Germinal center (tissue), 1 donor: ENCODE measurements around the gene REEP6.

Experiments
- DNase-seq: peaks from one replicate; pipeline ENCODE4 v3.0.0; 2012; ENCODE audit warnings: mixed read lengths, low spot score

REEP6 gene

DNA sequence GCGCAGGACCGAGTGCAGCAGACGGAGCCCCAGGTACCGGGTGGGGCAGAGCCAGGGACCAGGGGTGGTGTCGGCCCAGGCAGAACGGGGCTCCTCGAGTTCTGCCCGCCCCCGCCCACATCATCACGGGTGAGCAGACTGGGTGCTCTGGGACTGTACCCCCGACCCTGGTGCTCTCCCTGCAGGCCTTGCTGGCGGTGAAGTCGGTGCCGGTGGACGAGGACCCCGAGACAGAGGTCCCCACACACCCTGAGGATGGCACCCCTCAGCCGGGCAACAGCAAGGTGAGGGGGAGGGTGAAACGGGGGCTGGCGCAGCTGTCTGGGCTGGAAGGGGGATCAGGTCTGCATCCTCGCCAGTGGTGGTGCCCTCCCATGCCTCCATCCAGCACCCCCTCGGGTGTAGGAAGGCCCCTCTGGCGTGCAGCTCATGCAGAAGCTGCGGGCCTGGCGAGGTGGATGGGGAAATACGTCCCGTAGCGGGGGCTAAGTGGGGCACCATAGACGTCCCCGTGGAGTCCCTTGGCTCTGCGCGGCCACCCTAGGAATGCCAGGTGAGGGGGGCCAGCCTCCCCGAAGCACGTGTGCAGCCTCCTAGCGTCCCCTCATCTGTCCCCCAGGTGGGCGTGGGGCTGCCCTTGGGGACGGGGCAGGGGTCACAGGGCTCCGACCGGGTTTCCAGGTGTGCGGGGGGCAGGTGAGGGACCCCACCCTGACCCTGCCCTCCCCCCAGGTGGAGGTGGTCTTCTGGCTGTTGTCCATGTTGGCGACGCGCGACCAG, 34.7 kb upstream of the REEP6 start:
- no peak for DNase-seq

DNA sequence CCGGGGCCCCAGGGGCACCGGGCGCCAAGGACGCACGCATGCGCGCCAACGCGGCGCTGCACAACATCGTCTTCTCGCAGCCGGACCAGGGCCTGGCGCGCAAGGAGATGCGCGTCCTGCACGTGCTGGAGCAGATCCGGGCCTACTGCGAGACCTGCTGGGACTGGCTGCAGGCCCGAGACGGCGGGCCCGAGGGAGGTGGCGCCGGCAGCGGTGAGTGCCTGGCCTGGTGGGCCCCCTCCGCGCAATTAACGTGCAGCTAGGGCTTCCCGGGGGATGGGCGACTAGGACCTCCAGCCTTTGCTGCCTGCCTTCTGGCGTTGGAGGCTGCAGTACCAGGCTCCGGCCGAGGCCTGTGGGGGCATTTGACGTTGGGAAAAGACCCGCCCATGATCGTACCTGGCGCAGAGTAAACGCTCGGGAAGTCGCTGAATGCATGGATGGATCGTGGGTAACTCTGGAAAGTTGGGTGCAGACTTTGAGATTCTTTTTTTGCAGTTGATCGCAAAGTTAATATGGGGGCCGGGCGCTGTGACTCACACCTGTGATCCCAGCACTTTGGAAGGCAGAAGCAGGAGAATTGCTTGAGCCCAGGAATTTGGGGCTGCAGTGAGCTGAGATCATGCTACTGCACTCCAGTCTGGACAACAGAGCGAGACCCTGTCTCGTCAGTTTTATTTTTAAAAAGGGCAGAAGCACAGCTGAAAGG, 33.8 kb upstream of the REEP6 start:
- DNase-seq = no peak

DNA sequence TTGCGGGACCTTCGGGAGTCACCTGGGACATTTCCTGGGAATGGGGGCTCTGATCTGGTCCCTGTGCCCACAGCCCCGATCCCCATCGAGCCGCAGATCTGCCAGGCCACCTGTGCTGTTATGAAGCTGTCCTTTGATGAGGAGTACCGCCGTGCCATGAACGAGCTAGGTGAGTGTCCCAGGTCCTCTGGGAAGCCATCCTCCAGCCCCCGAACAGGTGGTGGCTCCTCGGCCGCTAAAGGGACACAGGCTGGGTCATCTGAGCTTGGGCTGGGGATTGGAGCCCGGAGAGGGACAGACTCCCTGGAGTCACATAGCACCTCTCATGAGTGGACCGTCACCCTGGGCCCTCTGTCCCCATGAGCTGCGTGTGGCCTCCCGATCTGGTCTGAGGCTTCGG, 33.1 kb upstream of the REEP6 start:
- DNase-seq = no peak

DNA sequence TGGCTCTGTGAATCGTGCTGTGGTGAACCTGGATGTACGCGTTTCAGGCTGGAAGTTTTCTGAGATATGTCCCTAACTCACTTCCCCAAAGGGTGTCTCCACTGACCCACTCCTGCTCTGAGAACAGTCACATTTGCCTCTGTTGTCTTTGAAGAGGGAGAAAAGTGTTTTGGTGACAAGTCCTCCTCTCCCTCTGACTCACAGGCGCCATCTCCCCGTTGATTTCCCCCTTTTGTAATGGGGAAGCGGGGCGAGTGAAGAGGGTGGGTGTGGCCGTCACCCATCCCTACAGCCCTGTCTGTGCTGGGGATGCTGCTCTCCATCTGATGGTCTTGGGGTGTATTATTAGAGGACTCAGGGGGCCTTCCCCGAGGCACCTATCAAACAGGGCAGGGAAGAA, 31.5 kb upstream of the REEP6 start:
- no peak for DNase-seq

DNA sequence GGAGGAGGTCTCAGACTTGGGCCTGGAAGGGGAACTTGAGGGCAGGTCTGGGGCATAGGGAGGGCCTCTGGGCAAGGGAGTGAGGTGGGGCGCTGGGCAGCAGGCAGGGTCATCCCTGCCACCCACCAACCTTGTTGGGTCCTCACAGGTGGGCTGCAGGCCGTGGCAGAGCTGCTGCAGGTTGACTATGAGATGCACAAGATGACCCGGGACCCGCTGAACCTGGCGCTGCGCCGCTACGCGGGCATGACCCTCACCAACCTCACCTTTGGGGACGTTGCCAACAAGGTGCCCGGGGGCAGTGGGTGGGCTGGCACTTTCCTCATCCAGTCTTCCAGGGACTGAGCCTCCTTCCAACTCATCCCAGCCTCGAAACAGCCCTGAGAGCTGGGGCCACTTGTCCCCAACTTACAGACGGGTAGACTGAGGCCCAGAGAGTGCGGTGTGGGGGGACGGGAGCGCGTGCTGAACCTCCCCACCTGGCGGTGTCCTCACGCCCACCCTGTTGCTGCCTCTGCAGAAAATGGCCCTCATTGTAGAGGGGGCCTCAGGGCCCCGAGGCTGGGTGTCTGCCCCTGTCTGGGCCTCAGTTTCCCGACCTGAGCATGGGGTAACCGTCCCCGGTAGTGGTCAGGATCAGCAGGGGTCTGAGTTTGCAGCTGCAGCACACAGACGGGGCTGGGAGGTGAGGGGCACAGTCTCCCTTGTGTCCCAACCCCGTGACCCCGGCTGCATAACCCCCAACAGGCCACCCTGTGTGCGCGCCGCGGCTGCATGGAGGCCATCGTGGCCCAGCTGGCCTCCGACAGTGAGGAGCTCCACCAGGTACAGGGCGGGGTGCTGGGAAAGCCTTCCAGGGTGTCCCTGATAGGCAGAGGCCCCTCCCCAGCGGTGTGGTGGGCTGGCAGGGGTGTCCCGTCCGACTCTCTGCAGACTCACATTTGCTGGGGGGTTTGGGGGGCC, 30.7 kb upstream of the REEP6 start:
- DNase-seq = no peak

DNA sequence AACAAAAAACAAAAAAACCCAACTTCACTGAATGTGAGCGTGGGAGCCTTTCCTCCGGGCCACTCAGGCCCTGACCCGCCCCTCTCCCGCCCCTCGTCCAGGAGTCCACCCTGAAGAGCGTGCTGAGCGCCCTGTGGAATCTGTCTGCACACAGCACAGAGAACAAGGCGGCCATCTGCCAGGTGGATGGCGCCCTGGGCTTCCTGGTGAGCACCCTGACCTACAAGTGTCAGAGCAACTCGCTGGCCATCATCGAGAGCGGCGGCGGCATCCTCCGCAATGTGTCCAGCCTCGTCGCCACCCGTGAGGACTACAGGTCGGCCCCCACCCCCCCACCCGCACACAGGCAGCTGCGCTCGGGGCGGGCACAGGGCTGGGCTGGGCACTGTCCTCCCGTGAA, 29.1 kb upstream of the REEP6 start:
- no peak for DNase-seq

DNA sequence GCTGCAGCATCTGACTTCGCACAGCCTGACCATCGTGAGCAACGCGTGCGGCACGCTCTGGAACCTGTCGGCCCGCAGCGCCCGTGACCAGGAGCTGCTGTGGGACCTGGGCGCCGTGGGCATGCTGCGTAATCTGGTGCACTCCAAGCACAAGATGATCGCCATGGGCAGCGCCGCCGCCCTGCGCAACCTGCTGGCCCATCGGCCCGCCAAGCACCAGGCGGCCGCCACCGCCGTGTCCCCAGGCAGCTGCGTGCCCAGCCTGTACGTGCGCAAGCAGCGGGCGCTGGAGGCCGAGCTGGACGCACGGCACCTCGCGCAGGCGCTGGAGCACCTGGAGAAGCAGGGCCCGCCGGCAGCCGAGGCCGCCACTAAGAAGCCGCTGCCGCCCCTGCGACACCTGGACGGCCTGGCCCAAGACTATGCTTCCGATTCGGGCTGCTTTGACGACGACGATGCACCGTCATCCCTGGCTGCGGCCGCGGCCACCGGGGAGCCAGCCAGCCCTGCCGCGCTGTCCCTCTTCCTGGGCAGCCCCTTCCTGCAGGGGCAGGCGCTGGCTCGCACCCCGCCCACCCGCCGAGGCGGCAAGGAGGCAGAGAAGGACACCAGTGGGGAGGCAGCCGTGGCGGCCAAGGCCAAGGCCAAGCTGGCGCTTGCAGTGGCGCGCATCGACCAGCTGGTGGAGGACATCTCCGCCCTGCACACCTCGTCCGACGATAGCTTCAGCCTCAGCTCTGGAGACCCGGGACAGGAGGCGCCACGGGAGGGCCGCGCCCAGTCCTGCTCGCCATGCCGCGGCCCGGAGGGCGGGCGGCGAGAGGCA, 25.6 kb upstream of the REEP6 start:
- no peak for DNase-seq

DNA sequence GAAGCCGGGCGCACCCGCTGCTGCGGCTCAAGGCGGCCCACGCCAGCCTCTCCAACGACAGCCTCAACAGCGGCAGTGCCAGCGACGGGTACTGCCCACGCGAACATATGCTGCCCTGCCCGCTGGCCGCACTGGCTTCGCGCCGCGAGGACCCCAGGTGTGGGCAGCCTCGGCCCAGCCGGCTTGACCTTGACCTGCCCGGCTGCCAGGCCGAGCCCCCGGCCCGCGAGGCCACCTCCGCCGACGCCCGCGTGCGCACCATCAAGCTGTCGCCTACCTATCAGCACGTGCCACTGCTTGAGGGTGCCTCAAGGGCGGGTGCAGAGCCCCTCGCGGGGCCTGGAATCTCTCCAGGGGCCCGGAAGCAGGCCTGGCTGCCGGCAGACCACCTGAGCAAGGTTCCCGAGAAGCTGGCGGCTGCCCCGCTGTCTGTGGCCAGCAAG, 24.9 kb upstream of the REEP6 start:
- no peak for DNase-seq

DNA sequence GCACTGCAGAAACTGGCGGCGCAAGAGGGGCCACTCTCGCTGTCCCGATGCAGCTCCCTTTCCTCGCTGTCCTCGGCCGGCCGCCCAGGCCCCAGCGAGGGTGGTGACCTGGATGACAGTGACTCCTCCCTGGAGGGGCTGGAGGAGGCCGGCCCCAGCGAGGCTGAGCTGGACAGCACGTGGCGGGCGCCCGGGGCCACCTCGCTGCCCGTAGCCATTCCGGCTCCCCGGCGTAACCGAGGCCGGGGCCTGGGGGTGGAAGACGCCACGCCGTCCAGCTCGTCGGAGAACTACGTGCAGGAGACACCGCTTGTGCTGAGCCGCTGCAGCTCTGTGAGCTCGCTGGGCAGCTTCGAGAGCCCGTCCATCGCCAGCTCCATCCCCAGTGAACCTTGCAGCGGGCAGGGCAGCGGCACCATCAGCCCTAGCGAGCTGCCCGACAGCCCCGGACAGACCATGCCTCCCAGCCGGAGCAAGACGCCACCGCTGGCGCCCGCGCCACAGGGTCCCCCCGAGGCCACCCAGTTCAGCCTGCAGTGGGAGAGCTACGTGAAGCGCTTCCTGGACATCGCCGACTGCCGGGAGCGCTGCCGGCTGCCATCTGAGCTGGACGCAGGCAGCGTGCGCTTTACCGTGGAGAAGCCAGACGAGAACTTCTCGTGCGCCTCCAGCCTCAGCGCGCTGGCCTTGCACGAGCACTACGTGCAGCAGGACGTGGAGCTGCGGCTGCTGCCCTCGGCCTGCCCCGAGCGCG, 24.3 kb upstream of the REEP6 start:
- DNase-seq = no peak

DNA sequence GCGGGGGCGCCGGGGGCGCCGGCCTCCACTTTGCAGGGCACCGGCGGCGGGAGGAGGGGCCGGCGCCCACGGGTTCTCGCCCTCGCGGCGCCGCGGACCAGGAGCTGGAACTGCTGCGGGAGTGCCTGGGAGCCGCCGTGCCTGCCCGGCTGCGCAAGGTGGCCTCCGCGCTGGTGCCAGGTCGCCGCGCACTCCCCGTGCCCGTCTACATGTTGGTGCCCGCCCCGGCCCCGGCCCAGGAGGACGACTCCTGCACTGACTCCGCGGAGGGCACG, 23.8 kb upstream of the REEP6 start:
- no peak for DNase-seq

DNA sequence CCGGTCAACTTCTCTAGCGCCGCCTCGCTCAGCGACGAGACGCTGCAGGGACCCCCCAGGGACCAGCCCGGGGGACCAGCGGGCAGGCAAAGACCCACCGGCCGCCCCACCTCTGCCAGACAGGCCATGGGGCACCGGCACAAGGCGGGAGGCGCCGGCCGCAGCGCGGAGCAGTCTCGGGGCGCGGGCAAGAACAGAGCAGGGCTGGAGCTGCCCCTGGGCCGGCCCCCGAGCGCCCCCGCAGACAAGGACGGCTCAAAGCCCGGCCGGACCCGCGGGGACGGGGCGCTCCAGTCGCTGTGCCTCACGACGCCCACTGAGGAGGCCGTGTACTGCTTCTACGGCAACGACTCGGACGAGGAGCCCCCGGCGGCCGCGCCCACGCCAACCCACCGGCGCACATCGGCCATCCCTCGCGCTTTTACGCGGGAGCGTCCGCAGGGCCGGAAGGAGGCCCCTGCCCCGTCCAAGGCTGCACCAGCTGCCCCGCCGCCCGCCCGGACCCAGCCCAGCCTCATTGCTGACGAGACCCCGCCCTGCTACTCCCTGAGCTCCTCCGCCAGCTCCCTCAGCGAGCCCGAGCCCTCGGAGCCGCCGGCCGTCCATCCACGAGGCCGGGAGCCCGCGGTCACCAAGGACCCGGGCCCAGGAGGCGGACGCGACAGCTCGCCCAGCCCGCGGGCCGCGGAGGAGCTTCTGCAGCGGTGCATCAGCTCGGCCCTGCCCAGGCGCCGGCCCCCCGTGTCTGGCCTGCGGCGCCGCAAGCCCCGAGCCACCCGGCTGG, 23.3 kb upstream of the REEP6 start:
- DNase-seq = no peak

DNA sequence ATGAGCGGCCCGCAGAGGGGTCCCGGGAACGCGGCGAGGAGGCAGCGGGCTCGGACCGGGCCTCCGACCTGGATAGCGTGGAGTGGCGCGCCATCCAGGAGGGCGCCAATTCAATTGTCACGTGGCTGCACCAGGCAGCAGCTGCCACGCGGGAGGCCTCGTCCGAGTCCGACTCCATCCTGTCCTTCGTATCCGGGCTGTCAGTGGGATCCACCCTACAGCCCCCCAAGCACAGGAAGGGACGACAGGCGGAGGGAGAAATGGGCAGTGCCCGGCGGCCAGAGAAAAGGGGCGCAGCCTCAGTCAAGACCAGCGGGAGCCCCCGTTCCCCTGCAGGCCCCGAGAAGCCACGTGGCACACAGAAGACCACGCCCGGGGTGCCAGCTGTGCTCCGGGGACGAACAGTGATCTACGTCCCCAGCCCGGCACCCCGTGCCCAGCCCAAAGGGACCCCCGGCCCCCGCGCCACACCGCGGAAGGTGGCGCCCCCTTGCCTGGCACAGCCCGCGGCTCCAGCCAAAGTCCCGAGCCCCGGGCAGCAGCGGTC, 22.6 kb upstream of the REEP6 start:
- DNase-seq = no peak

DNA sequence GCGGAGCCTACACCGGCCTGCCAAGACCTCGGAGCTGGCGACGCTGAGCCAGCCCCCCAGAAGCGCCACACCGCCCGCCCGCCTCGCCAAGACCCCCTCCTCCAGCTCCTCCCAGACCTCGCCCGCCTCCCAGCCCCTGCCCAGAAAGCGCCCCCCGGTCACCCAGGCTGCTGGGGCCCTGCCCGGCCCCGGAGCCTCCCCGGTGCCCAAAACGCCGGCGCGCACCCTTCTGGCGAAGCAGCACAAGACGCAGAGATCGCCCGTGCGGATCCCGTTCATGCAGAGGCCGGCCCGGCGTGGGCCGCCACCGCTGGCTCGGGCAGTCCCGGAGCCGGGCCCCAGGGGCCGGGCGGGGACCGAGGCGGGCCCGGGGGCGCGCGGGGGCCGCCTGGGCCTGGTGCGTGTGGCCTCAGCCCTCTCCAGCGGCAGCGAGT, 22.1 kb upstream of the REEP6 start:
- no peak for DNase-seq

DNA sequence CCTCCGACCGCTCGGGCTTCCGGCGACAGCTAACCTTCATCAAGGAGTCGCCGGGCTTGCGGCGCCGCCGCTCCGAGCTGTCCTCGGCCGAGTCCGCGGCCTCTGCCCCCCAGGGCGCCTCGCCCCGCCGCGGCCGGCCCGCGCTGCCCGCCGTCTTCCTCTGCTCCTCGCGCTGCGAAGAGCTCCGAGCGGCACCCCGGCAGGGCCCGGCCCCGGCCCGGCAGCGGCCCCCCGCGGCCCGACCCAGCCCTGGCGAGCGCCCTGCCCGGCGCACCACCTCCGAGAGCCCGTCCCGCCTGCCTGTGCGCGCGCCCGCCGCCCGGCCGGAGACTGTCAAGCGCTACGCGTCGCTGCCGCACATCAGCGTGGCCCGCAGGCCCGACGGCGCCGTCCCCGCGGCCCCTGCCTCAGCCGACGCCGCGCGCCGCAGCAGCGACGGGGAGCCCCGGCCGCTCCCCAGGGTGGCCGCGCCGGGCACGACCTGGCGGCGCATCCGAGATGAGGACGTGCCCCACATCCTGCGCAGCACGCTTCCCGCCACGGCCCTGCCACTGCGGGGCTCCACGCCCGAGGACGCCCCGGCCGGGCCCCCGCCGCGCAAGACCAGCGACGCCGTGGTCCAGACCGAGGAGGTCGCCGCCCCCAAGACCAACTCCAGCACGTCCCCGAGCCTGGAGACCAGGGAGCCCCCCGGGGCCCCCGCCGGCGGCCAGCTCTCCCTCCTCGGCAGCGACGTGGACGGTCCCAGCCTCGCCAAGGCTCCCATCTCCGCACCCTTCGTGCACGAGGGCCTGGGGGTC, 21.5 kb upstream of the REEP6 start:
- DNase-seq = no peak

DNA sequence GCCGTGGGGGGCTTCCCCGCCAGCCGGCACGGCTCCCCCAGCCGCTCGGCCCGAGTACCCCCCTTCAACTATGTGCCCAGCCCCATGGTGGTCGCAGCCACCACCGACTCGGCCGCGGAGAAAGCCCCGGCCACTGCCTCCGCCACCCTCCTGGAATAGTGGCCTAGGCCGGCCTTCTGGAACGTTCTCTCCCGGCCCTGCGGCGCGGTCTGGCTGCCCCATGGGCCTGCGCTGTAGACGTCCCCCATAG, 21.0 kb upstream of the REEP6 start:
- no peak for DNase-seq

DNA sequence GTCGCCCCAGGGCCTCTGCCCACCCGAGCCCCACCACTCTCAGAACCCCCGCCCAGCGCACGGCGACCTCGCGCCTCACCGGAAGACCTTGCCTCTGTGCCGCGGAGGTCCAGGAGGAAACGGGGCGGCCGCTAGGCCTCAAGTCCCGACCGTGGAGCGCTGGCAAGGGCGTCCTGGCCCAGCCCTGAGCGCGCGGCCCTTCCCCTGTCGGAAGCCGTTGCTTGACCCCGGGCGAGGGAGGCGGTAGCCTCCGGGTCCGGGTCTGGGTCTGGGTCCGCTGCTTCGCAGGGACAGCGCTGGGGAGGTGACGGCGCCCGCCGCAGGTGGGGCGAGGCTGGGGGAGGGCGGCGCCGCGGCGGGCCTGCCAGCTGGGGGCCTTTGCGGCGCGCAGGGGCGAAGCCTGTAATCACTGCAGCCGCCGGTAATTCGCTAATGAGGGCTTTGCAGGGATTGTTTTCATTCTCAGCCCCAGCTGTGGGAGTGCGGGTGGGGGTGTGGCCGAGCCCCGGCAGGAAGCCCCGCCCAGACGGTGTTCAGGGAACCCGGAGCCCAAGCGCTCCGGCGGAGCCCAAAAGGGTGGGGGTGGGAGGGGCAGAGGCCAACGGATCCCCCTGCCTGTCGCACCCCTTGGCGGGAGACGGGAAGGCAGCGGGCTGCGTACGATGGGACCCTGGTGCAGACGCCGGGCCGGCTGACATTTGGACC, 20.5 kb upstream of the REEP6 start:
- peak; percentile 77 for DNase-seq

DNA sequence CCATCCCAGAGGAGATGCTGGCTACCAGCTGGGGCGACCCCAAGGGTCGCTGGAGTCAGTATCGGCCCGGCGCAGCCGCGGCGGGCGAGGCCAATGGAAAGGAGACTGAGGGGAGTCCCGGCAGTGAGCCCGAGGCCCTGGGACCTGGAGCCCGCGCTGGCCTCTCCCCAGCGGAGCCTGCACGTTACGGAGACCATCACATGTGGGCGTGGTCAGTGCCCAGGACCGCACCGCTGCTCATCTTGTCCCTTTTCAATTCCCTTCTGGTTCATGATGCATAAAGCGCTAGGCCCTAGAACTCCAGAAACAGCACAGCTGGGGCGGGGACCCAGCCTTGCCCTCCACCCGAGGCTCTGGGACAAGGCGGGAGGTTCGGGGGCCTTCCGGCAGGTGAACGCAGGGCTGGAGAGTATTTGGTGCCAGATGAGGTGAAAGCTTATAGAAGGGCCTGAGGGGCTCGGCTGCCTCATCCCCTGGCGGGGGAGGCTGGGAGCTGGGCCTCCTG, 19.9 kb upstream of the REEP6 start:
- no peak for DNase-seq

DNA sequence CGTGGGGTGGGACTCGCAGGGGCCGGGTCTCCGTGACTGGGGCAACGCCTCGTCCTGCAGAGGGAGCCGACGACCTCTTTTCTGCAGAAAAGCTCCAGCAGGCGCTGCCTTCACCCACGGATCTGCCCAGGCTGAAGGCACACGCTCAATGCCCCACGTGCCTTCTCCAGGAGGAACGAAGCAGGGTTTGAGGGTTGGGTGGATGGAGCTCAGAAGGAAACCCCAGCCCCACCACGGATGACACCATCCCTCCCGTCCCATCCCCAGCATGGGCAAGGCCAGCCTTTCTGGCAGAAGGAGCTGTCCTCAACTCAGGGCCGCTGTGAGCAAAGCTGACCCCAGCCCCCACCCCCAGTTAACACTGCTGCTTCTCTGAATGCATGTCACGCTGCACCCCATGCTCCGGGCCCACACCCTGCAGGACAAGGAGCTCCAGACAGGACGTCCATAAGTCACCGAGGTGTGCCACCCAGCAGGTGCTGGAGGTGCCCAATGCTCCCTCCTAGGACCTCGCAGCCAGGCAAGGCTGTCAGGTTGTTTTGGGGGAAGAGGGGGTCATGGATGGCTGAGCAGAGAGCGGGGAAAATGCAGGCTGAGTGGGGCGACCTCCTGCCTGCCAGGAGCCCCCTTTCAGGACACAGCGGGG, 19.3 kb upstream of the REEP6 start:
- no peak for DNase-seq
